T-helper 1 cell treated with Interleukin-12 subunit alpha and Interleukin-12 subunit beta and Interleukin-4 antibody, amounts not matched to agents 30 μg/mL and 1 μg/mL, for 36 hours (primary cell): ENCODE results near the gene ZDHHC9.

Experiments
- H3K27ac Mint-ChIP-seq: one replicate; pipeline ENCODE4 v1.8.0; 2021; ENCODE audit warnings: mild to moderate bottlenecking, mixed read lengths
- H3K27me3 Mint-ChIP-seq: one replicate; pipeline ENCODE4 v1.8.0; 2021; ENCODE audit warnings: low read depth, mixed read lengths
- H3K36me3 Mint-ChIP-seq: one replicate; pipeline ENCODE4 v1.8.0; 2021; ENCODE audit warnings: low read depth, mixed read lengths
- H3K4me1 Mint-ChIP-seq: one replicate; pipeline ENCODE4 v1.8.0; 2021; ENCODE audit warnings: low read depth, mixed read lengths
- H3K4me3 Mint-ChIP-seq: one replicate; pipeline ENCODE4 v1.8.0; 2021; ENCODE audit warnings: mild to moderate bottlenecking, moderate library complexity, mixed read lengths
- H3K9me3 Mint-ChIP-seq: one replicate; pipeline ENCODE4 v1.8.0; 2021; ENCODE audit warnings: mixed read lengths

The ZDHHC9 gene

GRCh38 chrX:129800186-129800585 lies 43.5 kb downstream of the ZDHHC9 start:
- no peaks in the 10 kb centered on the region for H3K27me3 Mint-ChIP-seq
- peaks cover 10% of the 10 kb centered on the region for H3K4me1 Mint-ChIP-seq
- no peaks in the 10 kb centered on the region for H3K9me3 Mint-ChIP-seq
- no peak overlapping the region for H3K27ac Mint-ChIP-seq
- no peak overlapping the region for H3K4me3 Mint-ChIP-seq
- H3K36me3 Mint-ChIP-seq = peaks cover 20% of the 10 kb centered on the region

GRCh38 chrX:129798888-129799287 lies 44.8 kb downstream of the ZDHHC9 start:
- H3K4me3 Mint-ChIP-seq = no peak overlapping the region
- peaks cover 11% of the 10 kb centered on the region for H3K4me1 Mint-ChIP-seq
- H3K27ac Mint-ChIP-seq = peak overlapping the region; percentile 65
- no peaks in the 10 kb centered on the region for H3K27me3 Mint-ChIP-seq
- no peaks in the 10 kb centered on the region for H3K9me3 Mint-ChIP-seq
- H3K36me3 Mint-ChIP-seq = peaks cover 23% of the 10 kb centered on the region

DNA sequence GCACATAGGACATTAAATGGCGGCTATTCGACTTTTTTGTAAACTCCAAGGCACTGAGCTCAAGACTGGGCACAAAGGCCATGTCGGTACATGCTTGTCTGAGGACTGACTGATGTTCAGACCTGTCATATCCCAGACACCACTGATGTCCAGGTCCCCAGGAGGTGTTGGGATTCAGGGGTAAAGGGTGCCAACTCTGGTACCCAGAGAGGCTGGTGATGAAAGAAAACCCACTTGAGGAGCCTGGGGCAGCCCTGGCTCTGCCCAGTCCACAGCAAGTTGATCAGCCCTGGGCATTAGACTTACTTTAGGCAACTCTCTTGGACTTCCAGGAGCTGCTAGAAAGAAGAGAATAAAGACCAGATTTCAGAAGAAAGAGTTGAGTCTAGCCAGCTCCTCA lies 45.2 kb downstream of the ZDHHC9 start:
- peaks cover 11% of the 10 kb centered on the region for H3K4me1 Mint-ChIP-seq
- H3K27ac Mint-ChIP-seq = peak overlapping the region; percentile 65
- no peak overlapping the region for H3K4me3 Mint-ChIP-seq
- H3K27me3 Mint-ChIP-seq = no peaks in the 10 kb centered on the region
- peaks cover 23% of the 10 kb centered on the region for H3K36me3 Mint-ChIP-seq
- H3K9me3 Mint-ChIP-seq = no peaks in the 10 kb centered on the region

DNA sequence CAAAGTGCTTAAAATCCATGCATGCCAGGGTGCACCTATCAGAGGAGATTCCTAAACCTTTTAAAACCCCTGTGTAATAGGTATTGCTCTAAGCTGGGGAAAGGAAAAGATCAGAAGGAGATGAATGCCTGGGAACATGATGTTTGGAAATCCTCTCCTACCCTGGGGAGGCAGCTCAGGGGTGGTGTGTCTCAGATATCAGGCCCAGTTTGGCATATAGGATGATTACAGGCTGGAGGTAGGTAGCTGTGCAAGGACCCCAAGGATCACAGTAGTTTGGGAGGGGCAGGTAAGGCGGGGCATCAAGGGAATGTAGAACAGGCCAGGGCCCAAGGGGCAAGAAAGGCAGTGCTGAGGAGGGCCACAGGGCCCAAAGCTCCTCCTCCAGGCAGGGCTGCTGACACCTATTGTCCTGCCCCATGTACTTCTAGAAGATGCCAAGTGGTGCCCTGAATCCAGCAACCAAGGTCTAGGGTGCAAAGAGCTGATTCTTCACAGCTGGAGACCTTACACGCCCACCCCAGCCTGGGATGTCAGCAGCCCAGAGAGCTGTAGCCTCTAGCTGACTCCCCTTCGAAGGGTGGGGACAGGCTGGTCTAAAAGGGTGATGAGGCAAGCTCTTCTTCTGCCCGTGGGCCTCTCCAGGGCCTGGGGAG lies 46.3 kb downstream of the ZDHHC9 start:
- Mint-ChIP-seq H3K9me3 (no peaks in the 10 kb centered on the region), H3K4me1 (peaks cover 11% of the 10 kb centered on the region)

DNA sequence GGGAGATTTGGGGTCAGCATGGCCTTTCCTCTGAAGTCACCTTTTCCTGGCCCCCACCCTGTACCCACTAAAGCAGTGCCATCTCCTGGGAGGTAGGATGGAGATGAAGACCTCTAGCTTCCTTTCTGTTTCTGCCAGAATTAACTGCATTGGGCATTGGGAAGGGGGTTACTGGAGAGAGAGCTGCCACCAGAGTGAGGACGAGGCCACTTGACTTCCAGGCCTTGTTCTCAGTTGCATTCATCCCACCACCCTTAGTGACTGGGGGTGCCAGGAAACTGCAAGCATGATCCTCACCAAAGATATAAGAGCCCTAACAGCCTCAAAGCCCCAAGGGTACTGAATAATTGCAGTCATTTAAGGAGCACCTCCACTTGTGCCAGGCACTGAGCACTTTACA lies 48.1 kb downstream of the ZDHHC9 start:
- Mint-ChIP-seq H3K36me3 (peaks cover 33% of the 10 kb centered on the region), H3K4me3 (no peak overlapping the region), H3K4me1 (peaks cover 13% of the 10 kb centered on the region), H3K9me3 (no peaks in the 10 kb centered on the region), H3K27me3 (no peaks in the 10 kb centered on the region), H3K27ac (no peak overlapping the region)

More for the DNA sequence above, 46.3 kb downstream of the ZDHHC9 start:
- Mint-ChIP-seq H3K27me3 (no peaks in the 10 kb centered on the region), H3K27ac (no peak overlapping the region), H3K4me3 (no peak overlapping the region), H3K36me3 (peaks cover 29% of the 10 kb centered on the region)

DNA sequence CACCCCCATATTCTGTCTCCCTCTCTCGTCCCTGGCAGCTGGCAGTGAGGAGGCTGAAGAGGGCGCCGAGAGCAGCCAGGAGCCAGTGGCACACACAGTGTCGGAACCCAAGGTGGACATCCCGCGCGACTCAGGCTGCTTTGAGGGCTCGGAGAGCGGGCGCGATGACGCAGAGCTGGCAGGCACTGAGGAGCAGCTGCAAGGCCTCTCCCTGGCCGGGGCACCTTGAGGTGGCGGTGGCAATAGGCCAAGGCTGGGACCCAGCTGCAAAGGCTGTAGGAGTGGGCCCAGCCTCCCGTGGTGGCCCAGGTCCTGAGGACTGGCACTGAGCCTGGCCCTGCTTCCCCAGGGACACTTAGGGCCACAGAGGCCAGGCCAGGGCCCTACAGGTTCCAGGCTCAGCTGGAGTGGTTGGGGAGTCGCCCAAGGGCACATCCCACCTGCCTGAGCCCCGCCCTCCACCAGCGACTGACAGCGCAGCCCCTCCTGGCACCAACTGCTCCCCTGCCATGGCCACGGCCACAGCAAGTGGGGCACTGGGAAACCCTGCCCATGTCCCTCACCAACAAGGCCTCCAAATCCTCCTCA lies 50.0 kb downstream of the ZDHHC9 start:
- Mint-ChIP-seq H3K27me3 (no peaks in the 10 kb centered on the region), H3K4me1 (peaks cover 8% of the 10 kb centered on the region), H3K9me3 (no peaks in the 10 kb centered on the region), H3K4me3 (no peak overlapping the region), H3K27ac (no peak overlapping the region), H3K36me3 (peaks cover 26% of the 10 kb centered on the region)

DNA sequence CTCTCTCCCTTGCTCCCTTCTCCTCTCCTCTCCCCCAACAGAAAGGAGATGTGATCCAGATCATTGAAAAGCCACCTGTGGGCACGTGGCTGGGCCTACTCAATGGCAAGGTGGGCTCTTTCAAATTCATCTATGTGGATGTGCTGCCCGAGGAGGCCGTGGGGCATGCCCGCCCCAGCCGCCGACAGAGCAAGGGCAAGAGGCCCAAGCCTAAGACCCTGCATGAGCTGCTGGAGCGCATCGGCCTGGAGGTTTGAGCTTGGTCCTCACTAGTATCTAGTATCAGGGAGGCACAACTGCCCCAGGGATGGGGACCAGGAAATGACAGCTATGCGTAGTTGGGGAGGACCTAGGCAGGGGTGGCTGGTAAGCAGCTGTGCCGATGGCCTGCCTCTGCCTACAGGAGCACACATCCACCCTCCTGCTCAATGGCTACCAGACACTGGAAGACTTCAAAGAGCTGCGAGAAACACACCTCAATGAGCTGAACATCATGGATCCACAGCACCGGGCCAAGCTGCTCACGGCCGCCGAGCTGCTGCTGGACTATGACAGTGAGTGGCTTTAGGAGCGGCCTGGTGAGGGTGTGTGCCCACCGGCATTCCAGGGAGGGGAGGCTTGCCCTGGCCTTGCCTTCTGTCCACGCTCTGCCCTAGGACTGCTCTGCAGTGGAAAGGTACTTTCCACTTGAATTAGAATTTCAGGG lies 50.9 kb downstream of the ZDHHC9 start:
- no peaks in the 10 kb centered on the region for H3K27me3 Mint-ChIP-seq
- H3K4me3 Mint-ChIP-seq = no peak overlapping the region
- H3K27ac Mint-ChIP-seq = no peak overlapping the region
- peaks cover 28% of the 10 kb centered on the region for H3K36me3 Mint-ChIP-seq
- H3K9me3 Mint-ChIP-seq = no peaks in the 10 kb centered on the region
- peaks cover 4% of the 10 kb centered on the region for H3K4me1 Mint-ChIP-seq

GRCh38 chrX:129791961-129792570 lies 51.6 kb downstream of the ZDHHC9 start:
- H3K9me3 Mint-ChIP-seq = no peaks in the 10 kb centered on the region
- H3K27me3 Mint-ChIP-seq = no peaks in the 10 kb centered on the region
- H3K4me1 Mint-ChIP-seq = peaks cover 9% of the 10 kb centered on the region
- peaks cover 35% of the 10 kb centered on the region for H3K36me3 Mint-ChIP-seq
- no peak overlapping the region for H3K27ac Mint-ChIP-seq
- H3K4me3 Mint-ChIP-seq = no peak overlapping the region

GRCh38 chrX:129791336-129791735 lies 52.4 kb downstream of the ZDHHC9 start:
- H3K4me3 Mint-ChIP-seq = no peak overlapping the region
- H3K4me1 Mint-ChIP-seq = peaks cover 12% of the 10 kb centered on the region
- no peaks in the 10 kb centered on the region for H3K27me3 Mint-ChIP-seq
- no peaks in the 10 kb centered on the region for H3K9me3 Mint-ChIP-seq
- H3K27ac Mint-ChIP-seq = no peak overlapping the region
- H3K36me3 Mint-ChIP-seq = peaks cover 38% of the 10 kb centered on the region

DNA sequence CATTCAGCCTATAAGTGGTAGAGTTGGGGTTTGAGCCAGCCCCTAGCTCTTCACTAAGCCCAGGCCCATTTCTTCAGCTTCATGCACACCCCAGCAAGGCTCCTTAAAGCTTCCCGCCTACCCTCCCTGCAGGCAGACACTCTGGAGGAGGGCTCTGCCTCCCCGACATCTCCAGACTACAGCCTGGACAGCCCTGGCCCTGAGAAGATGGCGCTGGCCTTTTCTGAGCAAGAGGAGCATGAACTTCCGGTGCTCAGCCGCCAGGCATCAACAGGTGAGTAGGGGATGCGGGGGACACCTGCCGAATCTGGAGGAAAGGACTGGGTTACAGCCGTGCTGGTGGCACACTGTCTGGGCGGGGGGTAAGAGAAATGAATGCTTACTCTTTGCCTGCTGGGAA lies 52.9 kb downstream of the ZDHHC9 start:
- no peak overlapping the region for H3K4me3 Mint-ChIP-seq
- no peaks in the 10 kb centered on the region for H3K27me3 Mint-ChIP-seq
- H3K9me3 Mint-ChIP-seq = no peaks in the 10 kb centered on the region
- peaks cover 16% of the 10 kb centered on the region for H3K4me1 Mint-ChIP-seq
- no peak overlapping the region for H3K27ac Mint-ChIP-seq
- peaks cover 39% of the 10 kb centered on the region for H3K36me3 Mint-ChIP-seq

GRCh38 chrX:129790146-129790545 lies 53.5 kb downstream of the ZDHHC9 start:
- peaks cover 22% of the 10 kb centered on the region for H3K4me1 Mint-ChIP-seq
- no peaks in the 10 kb centered on the region for H3K9me3 Mint-ChIP-seq
- no peak overlapping the region for H3K4me3 Mint-ChIP-seq
- peaks cover 43% of the 10 kb centered on the region for H3K36me3 Mint-ChIP-seq
- H3K27me3 Mint-ChIP-seq = no peaks in the 10 kb centered on the region
- no peak overlapping the region for H3K27ac Mint-ChIP-seq

DNA sequence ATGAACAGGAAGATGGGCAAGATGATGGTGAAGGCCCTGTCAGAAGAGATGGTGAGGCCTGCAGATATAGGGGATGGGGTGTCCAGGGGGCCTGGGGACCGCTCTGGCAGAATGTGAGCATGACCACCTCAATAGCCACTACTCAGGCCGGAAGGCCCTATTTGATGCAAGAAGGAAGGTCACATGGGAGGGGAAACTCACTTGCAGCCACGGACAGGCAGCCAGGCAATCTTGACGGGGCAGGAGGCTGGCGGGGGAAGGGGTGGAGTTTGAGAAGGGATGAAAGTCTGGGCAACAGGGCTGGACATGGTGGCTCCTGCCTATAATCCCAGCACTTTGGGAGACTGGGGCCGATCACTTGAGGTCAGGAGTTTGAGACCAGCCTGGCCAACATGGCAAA lies 55.2 kb downstream of the ZDHHC9 start:
- Mint-ChIP-seq H3K36me3 (peaks cover 51% of the 10 kb centered on the region), H3K4me3 (no peak overlapping the region), H3K27ac (no peak overlapping the region), H3K9me3 (no peaks in the 10 kb centered on the region), H3K27me3 (no peaks in the 10 kb centered on the region), H3K4me1 (peaks cover 32% of the 10 kb centered on the region)

DNA sequence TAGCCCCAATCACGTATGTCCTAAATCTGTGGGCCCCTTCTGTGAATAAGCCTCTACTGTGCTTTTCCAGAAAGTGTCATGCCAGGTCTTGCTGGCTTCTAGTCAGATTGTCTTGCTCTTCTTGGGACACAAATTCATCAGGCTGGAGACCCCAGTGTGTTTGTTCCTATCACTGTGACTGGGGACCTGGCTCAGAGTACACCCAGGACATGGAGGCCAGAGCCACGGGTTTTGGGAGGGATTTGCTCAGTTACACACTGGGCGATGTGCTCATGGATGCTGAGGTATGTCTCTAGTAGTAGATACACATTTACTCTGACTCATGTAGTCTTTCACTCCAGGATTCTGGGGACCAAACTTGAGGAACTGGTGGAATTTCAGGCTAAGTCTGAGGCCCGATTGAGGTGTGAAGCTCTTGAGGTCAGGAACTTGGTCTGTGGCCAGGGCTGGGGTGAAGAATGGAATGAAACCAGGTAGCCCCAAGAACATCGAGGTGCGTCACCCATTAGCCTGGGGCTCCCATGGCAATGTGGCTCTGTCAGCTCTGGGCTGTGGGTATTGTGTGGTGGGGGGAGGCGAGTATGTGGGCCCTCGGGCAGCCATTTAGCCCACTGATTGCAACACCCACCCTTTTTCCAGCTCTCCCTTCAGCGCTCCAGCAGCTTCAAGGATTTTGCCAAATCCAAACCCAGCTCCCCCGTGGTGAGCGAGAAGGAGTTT lies 56.2 kb downstream of the ZDHHC9 start:
- H3K4me1 Mint-ChIP-seq = peaks cover 42% of the 10 kb centered on the region
- peak overlapping the region; percentile 49 for H3K27ac Mint-ChIP-seq
- no peaks in the 10 kb centered on the region for H3K9me3 Mint-ChIP-seq
- H3K4me3 Mint-ChIP-seq = peak overlapping the region; percentile 57
- H3K27me3 Mint-ChIP-seq = no peaks in the 10 kb centered on the region
- H3K36me3 Mint-ChIP-seq = peaks cover 56% of the 10 kb centered on the region

DNA sequence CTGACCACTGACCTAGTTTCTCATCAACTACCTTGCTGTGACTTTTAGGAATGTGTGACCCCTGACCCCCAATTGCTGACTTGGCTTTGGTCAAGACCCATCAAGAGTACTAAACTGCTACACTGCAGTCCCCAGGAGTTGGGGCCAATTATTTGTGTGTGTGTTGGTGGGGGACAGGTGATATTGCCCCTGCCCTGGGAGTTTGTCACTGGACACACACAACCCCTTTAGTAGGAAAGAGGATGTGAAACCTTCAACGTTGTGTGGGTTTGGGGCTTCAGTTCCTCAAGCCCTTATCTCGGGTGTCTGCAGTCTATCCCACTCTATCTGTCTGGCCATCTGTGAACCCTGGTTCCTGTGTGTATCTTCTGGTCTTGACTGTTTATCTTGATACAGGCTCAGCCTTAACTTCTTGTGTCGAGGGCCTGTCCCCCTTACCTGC lies 57.5 kb downstream of the ZDHHC9 start:
- peak overlapping the region; percentile 31 for H3K27ac Mint-ChIP-seq

More for the DNA sequence above, 57.5 kb downstream of the ZDHHC9 start:
- peak overlapping the region; percentile 73 for H3K4me3 Mint-ChIP-seq
- no peaks in the 10 kb centered on the region for H3K9me3 Mint-ChIP-seq
- H3K36me3 Mint-ChIP-seq = peaks cover 66% of the 10 kb centered on the region
- H3K27me3 Mint-ChIP-seq = no peaks in the 10 kb centered on the region
- H3K4me1 Mint-ChIP-seq = peaks cover 42% of the 10 kb centered on the region
